ENCODE results near the gene STMN3. TPM values are rescaled to one million over a fixed set of nuclear protein-coding genes. Genes with fewer than 3 reads are reported as not detected.

Gene STMN3
- total RNA-seq, 1 donor from 2014 or later: 12.5 TPM

DNA sequence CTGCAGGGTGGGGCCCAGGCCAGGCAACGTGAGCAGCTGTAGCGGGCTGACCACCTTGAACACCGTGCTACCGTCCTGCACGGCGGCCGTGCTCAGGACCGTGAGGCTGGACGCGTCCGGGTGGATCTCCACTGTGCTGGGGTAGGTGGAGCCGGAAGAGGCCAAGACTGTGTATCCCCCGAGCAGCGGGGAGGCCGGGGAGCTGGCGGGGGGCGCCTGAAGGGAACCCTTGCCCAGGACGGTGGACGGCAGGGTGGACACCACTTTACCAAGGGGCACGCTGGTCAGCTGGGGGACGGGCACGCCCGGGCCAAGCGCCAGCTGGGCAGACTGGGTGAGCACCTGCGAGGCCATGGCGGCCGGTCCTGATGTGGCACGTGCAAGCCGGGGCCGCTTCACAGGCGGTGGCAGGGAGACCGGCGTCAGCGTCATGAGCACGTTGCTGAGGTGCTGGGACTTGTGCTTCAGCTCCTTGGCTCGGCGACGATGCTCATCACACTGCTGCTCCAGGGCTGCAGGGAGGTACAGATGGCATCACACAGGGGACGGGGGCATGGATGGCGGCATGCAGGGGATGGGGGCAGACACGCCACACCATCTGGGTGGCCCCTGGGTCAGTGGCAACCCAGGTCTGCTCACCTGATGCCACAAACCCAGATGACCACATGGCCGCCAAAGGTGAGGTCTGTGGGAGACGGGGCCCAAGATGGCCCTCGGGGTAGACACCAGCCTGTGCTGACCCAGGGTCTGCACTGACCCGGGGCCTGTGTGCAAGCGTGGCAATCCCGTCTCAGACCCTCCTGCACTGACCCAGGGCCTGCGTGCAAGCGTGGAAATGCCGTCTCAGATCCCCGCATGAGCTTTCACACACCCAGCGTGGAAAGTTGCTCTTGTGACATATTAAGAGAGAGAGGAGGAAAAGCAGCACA lies 62.7 kb downstream of the STMN3 start:
- DNase-seq (ENCODE audit: low spot score): no peak

Other genes starting within 250 kb of the STMN3 start
- 0.96 TPM for gene KCNQ2, start 180.8 kb downstream of the STMN3 start, total RNA-seq (ENCODE audit: insufficient read depth, low replicate concordance)
- gene EEF1A2, start 154.3 kb downstream of the STMN3 start, total RNA-seq (ENCODE audit: insufficient read depth, low replicate concordance): 7.2 TPM
- gene PPDPF, start 132.7 kb downstream of the STMN3 start, total RNA-seq (ENCODE audit: insufficient read depth, low replicate concordance): 54.2 TPM
- gene PTK6, start 116.0 kb downstream of the STMN3 start, total RNA-seq (ENCODE audit: insufficient read depth, low replicate concordance): 1.2 TPM
- not detected for gene SRMS, start 105.7 kb downstream of the STMN3 start, total RNA-seq (ENCODE audit: insufficient read depth, low replicate concordance)
- gene FNDC11, start 99.3 kb downstream of the STMN3 start, total RNA-seq (ENCODE audit: insufficient read depth, low replicate concordance): 1.2 TPM
- 35.6 TPM for gene HELZ2, start 79.2 kb downstream of the STMN3 start, total RNA-seq (ENCODE audit: insufficient read depth, low replicate concordance)
- gene GMEB2, start 26.3 kb downstream of the STMN3 start, total RNA-seq (ENCODE audit: insufficient read depth, low replicate concordance): 3.4 TPM
- 17.6 TPM for gene RTEL1, start 4.9 kb upstream of the STMN3 start, total RNA-seq (ENCODE audit: insufficient read depth, low replicate concordance)
- not detected for gene TNFRSF6B, start 43.2 kb upstream of the STMN3 start, total RNA-seq (ENCODE audit: insufficient read depth, low replicate concordance)
- gene ARFRP1, start 54.6 kb upstream of the STMN3 start, total RNA-seq (ENCODE audit: insufficient read depth, low replicate concordance): 38.3 TPM
- gene ZGPAT, start 54.6 kb upstream of the STMN3 start, total RNA-seq (ENCODE audit: insufficient read depth, low replicate concordance): 15.6 TPM
- 1.2 TPM for gene LIME1, start 83.2 kb upstream of the STMN3 start, total RNA-seq (ENCODE audit: insufficient read depth, low replicate concordance)
- 15.2 TPM for gene SLC2A4RG, start 86.4 kb upstream of the STMN3 start, total RNA-seq (ENCODE audit: insufficient read depth, low replicate concordance)
- 1.7 TPM for gene ZBTB46, start 177.8 kb upstream of the STMN3 start, total RNA-seq (ENCODE audit: insufficient read depth, low replicate concordance)
- not detected for gene ABHD16B, start 208.1 kb upstream of the STMN3 start, total RNA-seq (ENCODE audit: insufficient read depth, low replicate concordance)
- 72.2 TPM for gene TPD52L2, start 211.8 kb upstream of the STMN3 start, total RNA-seq (ENCODE audit: insufficient read depth, low replicate concordance)
- gene DNAJC5, start 241.7 kb upstream of the STMN3 start, total RNA-seq (ENCODE audit: insufficient read depth, low replicate concordance): 25.5 TPM